Hair follicle dermal papilla cell (primary cell): ENCODE results near the gene TBC1D10A. TPM values are rescaled to one million over a fixed set of nuclear protein-coding genes. Genes with fewer than 3 reads are reported as not detected.

ENCODE experiments used
- total RNA-seq: library from RNA; depleted of rRNA; stranded (reverse); fragments of >200 nt; gene quantifications from 2 replicates; pipeline ENCODE4 v1.2.3, GENCODE V29; 2012

TBC1D10A gene
- 31.5 and 36.8 TPM in 2 replicates for total RNA-seq

GRCh38 chr22:30326706-30327362, at the start of gene TBC1D10A:
Gene TBC1D10A, minus strand, starts transcription at chr22:30326941. Its CDS starts 60 bp downstream, at chr22:30326881.

GRCh38 chr22:30356449-30357235, 29.9 kb upstream of the TBC1D10A start, which contains the start of the genes CCDC157 and SF3A1:
Gene CCDC157, plus strand, starts transcription at chr22:30357007. Its CDS starts 8,994 bp downstream, at chr22:30366001.
Gene SF3A1, minus strand, starts transcription at chr22:30356894. Its CDS starts 102 bp downstream, at chr22:30356792.

GRCh38 chr22:30289141-30289979, 37.4 kb downstream of the TBC1D10A start, which contains the start of gene CASTOR1:
Gene CASTOR1, minus strand, starts transcription at chr22:30289505. Its CDS starts 8 bp downstream, at chr22:30289497.

GRCh38 chr22:30266445-30267381, 60.0 kb downstream of the TBC1D10A start, which contains the start of gene OSM:
Gene OSM, minus strand, starts transcription at chr22:30266851. Its CDS starts 52 bp downstream, at chr22:30266799.

GRCh38 chr22:30245985-30246813, 80.5 kb downstream of the TBC1D10A start, which contains the start of gene LIF:
Gene LIF, minus strand, starts transcription at chr22:30246759. Its CDS starts 64 bp downstream, at chr22:30246695.

Other genes with a start within 250 kb of the TBC1D10A start
- gene HORMAD2, start 246.5 kb downstream of the TBC1D10A start, total RNA-seq, result not detected in 2 replicates
- gene LIF, start 80.2 kb downstream of the TBC1D10A start, total RNA-seq, result 2.6 and 3.0 TPM in 2 replicates
- not detected in 2 replicates for gene OSM, start 60.1 kb downstream of the TBC1D10A start, total RNA-seq
- 6.5 and 11.2 TPM in 2 replicates for gene CASTOR1, start 37.4 kb downstream of the TBC1D10A start, total RNA-seq
- gene SF3A1, start 30.0 kb upstream of the TBC1D10A start, total RNA-seq, result 41.7 and 63.0 TPM in 2 replicates
- gene CCDC157, start 30.1 kb upstream of the TBC1D10A start, total RNA-seq, result 2.3 and 4.1 TPM in 2 replicates
- gene RNF215, start 60.5 kb upstream of the TBC1D10A start, total RNA-seq, result 18.0 and 22.7 TPM in 2 replicates
- 15.1 and 16.4 TPM in 2 replicates for gene SEC14L2, start 70.1 kb upstream of the TBC1D10A start, total RNA-seq
- gene MTFP1, start 98.8 kb upstream of the TBC1D10A start, total RNA-seq, result 4.1 and 5.0 TPM in 2 replicates
- gene SEC14L3, start 145.1 kb upstream of the TBC1D10A start, total RNA-seq, result not detected in 2 replicates
- 0.12 and 0.16 TPM in 2 replicates for gene SEC14L4, start 178.8 kb upstream of the TBC1D10A start, total RNA-seq
- not detected in 2 replicates for gene SEC14L6, start 219.8 kb upstream of the TBC1D10A start, total RNA-seq
- not detected in 2 replicates for gene GAL3ST1, start 247.7 kb upstream of the TBC1D10A start, total RNA-seq